ENCODE data around the gene CHD6.

GRCh38 chr20:41432746-41433145, 185.4 kb downstream of the CHD6 start:
- TF ChIP-seq, protein P1, sequence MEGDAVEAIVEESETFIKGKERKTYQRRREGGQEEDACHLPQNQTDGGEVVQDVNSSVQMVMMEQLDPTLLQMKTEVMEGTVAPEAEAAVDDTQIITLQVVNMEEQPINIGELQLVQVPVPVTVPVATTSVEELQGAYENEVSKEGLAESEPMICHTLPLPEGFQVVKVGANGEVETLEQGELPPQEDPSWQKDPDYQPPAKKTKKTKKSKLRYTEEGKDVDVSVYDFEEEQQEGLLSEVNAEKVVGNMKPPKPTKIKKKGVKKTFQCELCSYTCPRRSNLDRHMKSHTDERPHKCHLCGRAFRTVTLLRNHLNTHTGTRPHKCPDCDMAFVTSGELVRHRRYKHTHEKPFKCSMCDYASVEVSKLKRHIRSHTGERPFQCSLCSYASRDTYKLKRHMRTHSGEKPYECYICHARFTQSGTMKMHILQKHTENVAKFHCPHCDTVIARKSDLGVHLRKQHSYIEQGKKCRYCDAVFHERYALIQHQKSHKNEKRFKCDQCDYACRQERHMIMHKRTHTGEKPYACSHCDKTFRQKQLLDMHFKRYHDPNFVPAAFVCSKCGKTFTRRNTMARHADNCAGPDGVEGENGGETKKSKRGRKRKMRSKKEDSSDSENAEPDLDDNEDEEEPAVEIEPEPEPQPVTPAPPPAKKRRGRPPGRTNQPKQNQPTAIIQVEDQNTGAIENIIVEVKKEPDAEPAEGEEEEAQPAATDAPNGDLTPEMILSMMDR (IDR thresholded peaks at IDR 0.05): no peak
- no peak for TF ChIP-seq POLR2A (IDR thresholded peaks at IDR 0.05)
